ENCODE results near the gene TMEM214.
A peak's percentile ranks its signal among the peaks of the same experiment; 100 is the strongest.

The TMEM214 gene

DNA sequence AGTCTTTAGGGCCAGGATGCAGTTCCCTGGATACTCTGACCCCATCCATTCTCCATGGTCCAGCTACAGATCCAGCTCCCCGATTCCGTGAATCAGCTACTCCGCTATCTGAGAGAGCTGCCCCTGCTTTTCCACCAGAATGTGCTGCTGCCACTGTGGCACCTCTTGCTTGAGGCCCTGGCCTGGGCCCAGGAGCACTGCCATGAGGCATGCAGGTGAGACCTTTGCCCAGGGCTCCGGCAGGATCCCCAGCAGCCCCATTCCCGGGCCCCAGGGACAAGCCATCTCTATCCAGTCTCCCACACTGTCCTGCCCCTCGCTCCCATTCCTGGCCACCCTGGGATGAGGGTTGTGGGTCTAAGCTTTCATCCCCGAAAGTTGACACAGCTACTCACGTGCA is 7.5 kb downstream of the TMEM214 start:
- no peak for DNase-seq (ENCODE audit: low read depth in 2 of 2)

DNA sequence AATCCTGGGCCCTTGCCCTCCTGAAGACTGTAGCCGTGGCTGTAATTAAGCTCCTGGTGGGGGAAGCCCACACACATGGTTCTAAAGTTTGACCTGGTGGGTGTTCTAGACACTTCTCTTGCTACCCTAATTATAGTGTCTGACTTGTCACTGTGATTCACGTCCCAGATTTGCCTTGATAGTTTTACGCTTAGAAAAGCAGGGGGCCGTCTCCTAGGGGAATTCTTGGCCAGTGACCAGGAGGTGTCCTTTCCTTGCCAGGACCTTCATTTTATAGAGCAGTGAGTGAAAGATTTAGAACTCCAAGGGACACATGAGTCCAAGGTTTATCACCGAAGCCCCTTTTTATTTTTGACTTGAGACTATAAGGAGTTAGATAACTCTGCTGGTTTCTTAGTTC is 9.0 kb downstream of the TMEM214 start:
- no peak for DNase-seq (ENCODE audit: low read depth in 2 of 2)

DNA sequence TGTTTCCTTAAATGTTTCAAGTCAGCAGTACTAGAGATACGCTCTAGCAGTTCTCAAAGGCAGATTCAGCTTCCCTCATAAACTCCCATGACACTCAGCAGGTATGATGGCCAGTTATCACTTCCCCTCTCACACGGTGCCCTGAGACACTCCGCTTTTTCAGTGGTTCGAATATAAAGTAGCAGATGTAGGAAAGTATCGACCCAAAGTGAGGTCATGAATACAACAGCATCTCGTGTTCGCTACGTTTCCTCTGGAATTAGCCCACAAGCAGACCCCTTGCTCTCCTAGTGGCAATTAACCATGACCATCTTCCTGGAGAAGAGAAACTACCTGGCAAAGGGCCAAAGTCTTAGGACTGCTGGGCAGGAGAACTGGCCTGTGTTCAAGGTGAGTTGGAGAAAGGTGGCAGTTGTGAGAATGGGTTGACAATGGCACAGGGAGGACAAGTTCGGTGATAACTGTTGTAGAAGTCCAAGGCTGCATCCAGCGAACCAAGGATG is 9.4 kb downstream of the TMEM214 start:
- DNase-seq (ENCODE audit: low read depth in 2 of 2): no peak

DNA sequence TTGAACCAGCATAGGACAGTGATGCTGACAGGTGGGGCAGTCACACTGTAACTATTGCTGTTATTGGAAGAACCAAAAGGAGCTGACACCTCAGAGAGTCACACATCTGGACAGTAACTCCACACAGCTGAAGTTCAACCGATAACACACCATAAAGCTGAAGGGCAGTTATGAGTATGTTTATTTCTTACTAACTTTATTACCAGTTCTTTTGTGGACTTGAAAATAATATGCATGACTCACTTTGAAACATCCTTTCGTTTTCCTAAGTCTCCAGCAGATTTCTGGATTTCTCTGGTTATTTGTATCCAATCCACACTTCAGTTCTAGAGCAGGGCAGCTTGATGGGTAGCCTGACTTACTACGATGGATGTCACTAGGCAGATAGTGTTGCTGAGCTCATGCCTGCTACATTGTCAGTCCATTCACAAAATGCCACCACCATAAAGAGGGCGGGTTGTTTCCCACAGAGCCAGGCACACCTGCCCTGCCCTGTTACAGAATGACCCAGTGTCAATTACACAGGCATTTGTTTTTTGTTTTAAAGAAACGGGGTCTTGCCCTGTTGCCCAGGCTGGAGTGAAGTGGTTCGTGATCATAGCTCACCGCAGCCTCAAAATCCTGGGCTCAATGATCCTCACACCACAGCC is 10.3 kb downstream of the TMEM214 start:
- DNase-seq (ENCODE audit: low read depth in 2 of 2): no peak

DNA sequence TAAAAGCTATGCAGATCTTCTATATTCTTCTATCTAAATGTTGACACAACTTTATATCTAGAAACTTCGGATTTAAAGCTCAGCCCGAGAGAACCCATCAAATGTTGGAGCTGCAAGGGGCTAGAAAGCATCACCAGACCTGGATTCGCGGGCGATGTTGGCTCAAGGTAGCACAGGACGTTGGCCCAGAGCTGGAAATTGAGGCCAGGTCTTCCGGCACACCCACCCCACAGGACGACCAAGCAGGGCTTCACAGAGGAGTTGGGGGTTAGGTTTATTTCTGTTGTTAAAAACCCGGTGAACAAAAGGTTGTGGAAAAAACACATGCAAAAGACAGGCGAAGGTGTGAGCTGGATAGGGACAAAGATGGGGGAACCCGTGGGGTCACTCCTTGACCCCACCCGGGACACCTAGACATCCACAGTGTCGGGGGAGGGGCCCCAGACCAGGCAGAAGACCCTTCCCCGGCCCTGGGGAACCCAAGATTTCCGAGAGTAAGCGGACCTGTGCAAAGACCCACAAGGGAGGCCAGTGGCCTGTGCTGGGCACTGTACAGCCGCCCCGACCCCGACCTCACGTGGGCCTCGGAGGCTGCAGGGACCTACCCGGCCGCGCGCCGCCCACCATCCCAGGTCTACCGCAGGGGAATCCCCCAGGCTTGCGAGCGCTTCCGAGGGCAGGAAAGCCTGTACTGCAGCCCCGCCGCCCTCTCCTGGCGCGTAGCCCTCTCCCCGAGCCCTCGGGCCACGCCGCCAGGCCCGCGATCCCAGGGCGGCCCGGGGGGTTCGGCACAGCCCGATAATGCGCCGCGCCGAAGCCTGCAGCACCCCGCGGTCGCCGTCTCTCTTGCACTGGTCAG is 16.9 kb downstream of the TMEM214 start:
- peak; percentile 39 to 58 for DNase-seq (ENCODE audit: low read depth in 2 of 2)

DNA sequence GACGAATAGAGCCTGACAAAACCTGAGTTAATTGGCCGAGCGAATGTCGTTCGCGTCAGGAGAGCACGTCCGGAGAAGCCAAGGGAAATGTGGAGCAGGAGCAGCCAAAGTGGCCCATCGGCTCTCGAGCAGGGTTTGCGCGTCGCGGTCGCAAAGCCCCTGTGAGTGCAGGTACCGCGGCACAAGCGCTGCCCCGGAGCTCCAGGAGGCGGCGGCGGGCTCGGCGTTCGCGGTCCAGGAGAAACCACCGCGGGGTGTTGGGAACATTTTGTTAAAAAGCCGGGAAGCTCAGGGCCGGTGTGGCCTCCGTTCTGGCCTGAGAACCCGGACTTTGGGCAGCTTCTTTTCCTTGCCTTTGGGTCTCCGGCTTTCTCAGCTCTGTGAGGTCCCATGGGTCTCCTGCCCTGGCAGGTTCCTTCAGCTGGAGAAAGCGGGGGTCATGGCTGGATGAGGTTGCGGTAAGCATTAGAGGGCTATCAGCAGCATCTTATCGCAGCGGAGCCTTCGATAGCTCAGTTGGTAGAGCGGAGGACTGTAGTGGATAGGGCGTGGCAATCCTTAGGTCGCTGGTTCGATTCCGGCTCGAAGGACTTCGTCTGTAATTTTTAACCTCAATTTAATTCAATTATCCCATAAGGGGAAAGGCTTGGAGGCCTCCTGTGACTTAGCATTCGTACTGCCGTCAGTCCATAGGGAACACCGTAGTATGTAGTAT is 17.7 kb downstream of the TMEM214 start:
- peak; percentile 76 to 80 for DNase-seq (ENCODE audit: low read depth in 2 of 2)

DNA sequence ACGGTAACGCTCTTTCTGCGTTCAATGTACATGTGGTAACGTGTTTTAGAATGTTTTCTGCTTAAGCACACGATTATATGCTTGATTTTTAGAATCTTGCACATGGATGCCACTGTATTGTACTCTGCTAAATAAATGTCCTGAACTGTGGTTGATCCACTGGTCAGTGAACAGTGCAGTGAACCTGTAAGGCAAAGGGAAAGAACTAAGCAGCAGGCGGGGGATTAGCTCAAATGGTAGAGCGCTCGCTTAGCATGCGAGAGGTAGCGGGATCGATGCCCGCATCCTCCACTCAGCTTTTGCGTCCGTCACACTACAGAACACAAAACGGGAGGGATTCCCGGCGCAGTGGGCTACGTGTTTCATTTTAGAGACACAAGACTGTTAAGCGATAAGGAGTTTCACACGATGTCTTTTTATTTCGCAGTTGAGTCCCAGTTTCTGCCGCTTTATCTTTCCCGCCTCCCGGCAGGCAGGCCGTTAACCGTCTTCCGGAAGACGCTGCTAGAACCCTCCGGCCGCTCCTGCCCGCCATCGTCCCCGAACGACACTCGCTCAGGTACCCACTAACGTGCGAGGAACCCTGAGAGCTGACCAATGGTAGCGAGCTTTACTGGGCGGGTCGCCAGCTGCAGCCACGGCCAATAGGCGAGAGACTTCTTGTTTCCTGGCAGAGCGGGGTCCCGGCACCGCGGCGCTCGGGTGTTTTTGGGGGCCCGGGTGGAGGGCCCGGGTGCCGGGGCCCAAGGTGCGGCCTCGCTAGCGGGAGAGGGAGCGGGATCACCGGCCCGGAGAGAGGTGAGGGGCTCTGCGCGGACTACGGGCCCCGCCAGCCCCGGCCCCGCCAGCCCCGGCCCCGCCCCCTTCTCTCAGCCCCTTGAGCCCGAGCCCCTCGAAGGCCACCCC is 18.5 kb downstream of the TMEM214 start, which contains the start of gene AGBL5:
Gene AGBL5 (plus strand): TSS at position 673 of the 906 bp plus-strand sequence. CDS start 1,291 bp downstream, outside the sequence.
- DNase-seq (ENCODE audit: low read depth in 2 of 2): peak; percentile 91

DNA sequence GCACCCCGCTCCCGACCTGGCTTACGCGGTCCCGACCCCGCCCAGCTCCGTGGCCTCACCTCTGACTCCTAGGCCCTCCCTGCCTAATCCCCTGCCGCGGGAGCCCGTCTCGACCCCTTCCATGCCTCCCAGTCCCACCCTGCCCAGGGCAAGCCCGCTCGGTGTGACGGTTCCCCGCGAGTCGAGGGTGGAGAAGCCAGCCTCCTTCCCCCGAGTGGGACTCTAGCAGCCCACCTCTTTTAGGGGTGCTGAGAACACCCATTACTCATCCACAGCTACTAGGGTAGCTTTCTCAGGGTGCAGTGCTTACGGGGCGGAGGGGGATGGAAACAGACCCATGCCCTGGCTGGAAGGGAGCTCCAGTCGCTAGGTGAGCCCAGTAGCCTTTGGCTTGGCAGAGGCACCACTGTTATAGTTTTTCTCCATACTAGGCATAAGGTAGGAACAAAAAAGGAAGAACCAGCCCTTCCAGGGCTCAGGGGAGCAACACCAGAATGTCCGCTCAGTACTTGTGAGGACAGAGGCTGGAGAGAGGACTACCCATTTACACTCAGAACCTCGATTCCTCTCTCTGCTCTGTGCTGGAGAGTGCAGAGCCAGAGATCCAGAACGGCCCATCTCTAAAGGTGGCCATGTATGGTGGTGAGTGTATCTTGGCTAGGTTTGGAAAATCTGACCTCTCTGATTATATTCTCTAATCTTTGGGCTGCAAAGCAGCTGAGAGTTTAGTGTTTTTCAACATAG is 19.3 kb downstream of the TMEM214 start:
- peak in 1 of 2 donors; percentile 34 for DNase-seq (ENCODE audit: low read depth in 2 of 2)

DNA sequence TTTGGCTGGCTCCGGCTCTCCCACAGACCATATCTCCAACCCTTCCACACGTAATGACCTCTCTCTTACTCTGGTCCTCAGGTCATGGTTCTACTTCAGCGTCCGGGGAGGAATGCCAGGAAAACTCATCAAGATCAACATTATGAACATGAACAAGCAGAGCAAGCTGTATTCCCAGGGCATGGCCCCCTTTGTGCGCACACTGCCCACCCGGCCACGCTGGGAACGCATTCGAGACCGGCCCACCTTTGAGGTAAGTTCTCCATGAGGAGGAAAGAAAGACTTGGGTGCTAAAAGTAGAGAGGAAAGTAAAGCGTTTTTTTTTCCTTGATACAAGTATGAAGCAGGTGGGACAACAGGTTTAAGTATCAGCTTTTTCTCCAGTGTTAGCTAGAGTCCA is 20.6 kb downstream of the TMEM214 start:
- no peak for DNase-seq (ENCODE audit: low read depth in 2 of 2)

DNA sequence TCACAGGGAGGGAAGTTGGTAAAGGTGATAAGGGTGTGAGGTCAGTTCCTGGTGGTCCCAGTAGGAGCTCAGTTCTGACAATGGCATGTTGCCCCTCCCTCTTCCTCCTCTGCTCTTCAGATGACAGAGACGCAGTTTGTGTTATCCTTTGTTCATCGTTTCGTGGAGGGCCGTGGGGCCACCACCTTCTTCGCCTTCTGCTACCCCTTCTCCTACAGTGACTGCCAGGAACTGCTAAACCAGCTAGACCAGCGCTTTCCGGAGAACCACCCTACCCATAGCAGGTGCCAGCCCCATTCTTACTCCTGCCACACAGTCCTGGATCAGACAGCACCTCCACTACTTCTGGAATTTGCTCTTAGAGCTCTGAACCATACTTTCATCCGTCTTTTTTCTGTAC is 21.0 kb downstream of the TMEM214 start:
- no peak for DNase-seq (ENCODE audit: low read depth in 2 of 2)

DNA sequence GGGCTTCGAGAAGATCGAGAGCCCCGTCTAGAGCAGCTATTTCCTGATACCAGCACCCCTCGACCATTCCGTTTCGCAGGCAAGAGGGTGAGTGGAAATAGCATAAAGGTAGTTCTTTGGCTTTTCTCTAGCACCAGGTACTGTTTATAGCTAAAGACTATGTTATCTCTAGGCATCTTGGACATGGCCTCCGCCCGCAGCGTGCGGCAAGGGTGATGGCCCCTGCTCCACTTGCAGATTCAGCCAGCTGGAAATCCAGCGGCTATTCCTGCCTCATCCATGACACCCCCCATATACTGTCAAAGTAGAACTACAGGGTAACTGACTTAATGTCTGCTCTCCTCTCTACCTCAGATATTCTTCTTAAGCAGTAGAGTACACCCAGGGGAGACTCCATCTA is 22.0 kb downstream of the TMEM214 start:
- DNase-seq (ENCODE audit: low read depth in 2 of 2): no peak

DNA sequence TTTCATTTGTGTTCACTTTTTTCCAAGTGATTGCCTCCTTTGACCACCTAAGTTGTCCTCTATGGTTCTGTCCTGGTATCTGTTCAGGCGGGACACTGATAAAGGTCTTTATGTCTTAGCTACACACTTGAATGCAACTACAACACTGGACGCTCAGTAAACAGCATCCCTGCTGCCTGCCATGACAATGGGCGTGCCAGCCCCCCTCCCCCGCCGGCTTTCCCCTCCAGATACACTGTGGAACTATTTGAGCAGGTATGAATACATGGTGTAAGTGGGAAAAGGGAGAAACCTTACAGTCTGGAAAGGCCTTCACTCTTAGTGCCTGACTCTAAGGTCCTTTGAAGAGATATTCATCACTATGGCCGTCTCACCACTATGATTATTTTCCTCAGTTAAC is 24.4 kb downstream of the TMEM214 start:
- DNase-seq (ENCODE audit: low read depth in 2 of 2): no peak

DNA sequence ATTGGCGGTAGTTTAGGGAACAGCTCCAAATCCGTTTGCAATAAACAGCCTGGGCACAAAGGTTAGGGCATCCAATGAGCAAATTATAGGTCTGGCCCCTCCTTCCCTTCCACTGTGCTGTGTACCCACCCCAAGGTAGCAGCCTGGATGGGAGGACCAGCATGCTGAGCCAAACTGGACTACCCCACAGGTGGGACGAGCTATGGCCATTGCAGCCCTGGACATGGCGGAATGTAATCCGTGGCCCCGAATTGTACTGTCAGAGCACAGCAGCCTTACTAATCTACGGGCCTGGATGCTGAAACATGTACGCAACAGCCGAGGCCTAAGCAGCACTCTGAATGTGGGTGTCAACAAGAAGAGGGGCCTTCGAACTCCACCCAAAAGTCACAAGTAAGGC is 25.4 kb downstream of the TMEM214 start:
- no peak for DNase-seq (ENCODE audit: low read depth in 2 of 2)

DNA sequence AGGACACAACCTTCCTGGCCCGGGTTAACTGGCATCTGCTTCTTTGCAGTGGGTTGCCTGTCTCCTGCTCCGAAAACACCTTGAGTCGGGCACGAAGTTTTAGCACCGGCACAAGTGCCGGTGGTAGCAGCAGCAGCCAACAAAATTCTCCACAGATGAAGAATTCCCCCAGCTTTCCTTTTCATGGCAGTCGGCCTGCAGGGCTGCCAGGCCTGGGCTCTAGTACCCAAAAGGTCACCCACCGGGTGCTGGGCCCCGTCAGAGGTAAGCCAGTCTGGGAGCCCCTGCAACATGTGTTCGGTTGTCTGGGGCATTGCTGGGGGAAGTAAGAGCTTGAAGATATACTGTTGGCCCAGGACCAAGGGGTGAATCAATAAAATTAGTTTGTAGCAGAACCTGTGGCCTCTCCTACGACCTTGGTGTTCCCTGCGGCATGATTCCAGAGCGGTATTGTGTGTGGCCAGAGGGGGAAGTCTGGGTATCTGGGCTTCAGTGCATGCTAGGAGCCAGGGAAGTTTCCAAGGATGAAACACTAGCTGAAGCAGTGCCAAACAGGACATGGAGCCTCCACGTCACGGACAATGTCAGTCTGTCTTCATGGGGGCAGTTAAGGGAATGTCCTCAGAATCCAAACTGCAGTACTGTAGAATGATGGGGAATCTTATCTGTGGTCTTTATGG is 26.5 kb downstream of the TMEM214 start:
- no peak for DNase-seq (ENCODE audit: low read depth in 2 of 2)

DNA sequence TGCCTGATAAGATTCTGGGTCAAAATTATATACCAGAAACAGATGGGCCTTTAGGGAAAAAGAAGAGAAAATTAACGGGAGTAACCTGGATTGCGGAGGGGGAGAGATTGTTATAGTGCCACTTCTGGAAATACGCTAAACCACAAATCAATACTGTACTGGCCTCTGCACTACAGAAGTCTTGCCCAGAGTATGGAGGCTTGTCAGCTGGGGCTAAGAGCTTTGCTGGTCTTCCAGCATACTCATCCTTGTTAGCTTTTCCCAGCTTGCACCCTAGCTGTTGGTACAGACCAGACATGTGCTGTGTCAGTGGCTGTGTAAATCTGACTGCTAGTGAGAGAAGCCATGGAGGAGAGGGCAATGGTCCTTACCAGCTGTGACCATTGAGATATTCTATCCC is 27.6 kb downstream of the TMEM214 start:
- DNase-seq (ENCODE audit: low read depth in 2 of 2): no peak

DNA sequence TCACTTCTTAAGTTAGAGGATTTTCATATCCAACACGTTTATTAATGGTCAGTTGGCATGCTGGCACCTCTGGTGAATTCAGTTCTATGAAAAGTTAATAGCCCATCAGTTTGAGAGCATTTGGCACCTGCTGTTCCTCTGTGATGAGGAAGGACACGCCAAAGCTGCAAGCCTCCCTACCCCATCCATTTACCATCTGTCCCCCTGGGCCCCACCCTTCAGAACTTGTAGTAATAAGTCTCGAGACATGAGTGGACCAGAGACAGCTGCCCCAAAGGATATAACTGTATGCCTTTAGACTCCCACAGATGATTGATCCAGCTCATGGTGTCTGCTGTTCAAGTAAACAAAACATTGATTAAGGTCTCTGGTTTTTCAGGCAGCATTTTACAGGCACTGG is 32.4 kb downstream of the TMEM214 start:
- DNase-seq (ENCODE audit: low read depth in 2 of 2): no peak

DNA sequence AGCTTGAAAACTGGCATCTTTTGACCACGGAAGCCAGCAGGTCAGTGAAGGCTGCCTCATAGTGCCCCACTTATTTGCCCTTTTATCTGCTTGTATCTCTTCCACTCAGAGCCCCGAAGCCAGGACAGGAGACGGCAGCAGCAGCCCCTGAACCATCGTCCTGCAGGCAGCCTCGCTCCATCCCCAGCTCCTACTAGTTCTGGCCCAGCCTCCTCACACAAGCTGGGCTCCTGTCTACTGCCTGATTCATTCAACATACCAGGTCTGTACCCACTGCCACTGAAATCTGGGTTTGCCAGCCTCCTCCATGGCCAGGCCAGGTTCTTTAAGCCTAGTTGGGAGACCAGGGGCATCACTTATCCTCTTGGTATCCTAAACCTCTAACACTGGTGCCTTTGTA is 34.6 kb downstream of the TMEM214 start:
- no peak for DNase-seq (ENCODE audit: low read depth in 2 of 2)

DNA sequence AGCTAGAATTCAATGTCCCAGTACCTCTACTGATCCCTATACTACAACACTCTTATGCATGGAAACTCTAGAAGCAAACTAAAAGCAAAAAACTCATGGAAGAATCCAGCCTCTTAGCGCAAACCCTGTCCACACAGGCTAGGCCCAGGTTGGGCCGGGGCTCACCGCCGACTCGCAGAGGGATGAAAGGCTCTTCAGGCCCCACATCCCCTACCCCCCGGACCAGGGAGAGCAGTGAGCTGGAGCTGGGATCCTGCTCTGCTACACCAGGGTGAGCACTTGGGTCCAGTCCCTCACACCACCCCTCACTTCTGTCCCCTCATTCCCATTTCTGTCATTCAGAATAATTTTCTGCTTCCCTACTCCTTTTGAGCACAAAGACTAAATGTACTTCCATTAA is 36.7 kb downstream of the TMEM214 start:
- no peak for DNase-seq (ENCODE audit: low read depth in 2 of 2)

DNA sequence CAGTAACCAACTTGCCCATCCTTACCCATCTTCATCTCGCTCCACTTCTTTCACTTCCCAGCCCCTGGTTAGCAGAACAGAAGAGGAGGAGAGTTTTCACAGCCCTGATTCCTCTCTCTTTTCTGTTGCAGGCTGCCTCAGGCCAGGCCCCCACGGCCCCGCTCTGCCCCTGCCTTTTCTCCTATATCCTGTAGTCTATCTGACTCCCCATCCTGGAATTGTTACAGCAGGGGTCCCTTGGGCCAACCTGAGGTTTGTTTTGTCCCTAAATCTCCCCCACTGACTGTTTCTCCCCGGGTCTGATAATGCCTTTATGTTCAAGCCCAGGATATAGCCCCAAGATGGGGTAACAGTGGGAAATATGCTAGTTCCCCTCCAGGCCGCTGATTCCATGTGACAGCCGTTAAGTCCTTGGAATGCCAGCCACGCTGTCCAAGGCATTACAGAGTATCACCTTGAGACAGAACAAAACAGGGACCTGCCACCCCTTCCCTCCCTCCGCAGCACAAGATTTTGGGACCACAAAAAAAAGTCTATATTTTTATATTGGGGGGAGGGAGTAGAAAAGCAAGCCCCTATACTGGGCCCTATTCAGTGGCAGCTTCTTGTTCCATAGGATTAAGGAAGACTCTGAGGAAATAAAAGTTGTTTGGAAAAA is 37.3 kb downstream of the TMEM214 start:
- no peak for DNase-seq (ENCODE audit: low read depth in 2 of 2)

All from stimulated activated CD8-positive, alpha-beta memory T cell treated with anti-CD3 and anti-CD28 coated beads, Interleukin-15, amount 100 ng/mL, for 4 hours (primary cell).